Measurements from ENCODE around the gene DSCAM. TPM values are rescaled to one million over a fixed set of nuclear protein-coding genes. Genes with fewer than 3 reads are reported as not detected.

The DSCAM gene
- total RNA-seq, 1 donor from 2014 or later: 4.4 TPM

DNA sequence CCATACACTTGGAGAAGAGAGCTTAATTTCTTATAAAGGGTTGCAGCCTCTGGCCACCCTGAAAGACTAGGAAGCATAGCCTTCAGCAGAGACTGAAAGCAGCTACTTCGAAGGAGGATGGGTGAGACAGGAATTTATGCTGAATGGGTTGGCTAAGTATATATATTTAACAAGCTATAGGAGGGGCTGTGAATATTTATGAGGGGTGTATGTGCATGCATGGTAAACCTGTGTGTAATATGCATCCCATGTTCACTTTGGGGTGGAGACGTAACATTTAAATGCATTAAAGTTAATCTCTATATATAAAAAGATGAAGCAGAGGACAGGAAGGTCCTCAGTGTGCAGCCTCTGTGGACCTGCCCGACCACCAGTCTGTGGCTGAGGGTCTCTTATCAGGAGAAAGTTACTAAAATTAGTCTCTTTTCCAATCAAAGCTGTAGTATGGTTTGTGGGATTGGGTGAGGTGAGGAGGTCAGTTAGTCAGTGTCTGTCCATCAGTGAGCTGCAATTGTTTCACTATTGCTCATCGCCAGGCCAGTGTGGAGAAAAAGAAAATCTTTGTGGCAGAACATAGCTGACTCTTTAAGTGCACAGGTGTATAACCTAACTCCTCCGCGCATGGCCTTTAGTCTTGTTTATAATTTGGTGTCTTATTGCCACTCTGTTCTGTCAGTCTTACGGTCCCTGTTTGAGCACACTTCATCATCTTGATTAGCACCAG, 35.4 kb upstream of the DSCAM start:
- Mint-ChIP-seq H3K4me3 (ENCODE audit: unreplicated experiment) (no peak overlapping the region), H3K9me3 (ENCODE audit: unreplicated experiment) (no peaks in the 10 kb centered on the region), H3K4me1 (ENCODE audit: low read depth, unreplicated experiment) (no peaks in the 10 kb centered on the region), H3K27me3 (ENCODE audit: unreplicated experiment) (no peaks in the 10 kb centered on the region), H3K36me3 (ENCODE audit: unreplicated experiment) (no peaks in the 10 kb centered on the region), H3K27ac (ENCODE audit: unreplicated experiment) (no peak overlapping the region)
- DNase-seq: no peak
- TF ChIP-seq, protein P1, sequence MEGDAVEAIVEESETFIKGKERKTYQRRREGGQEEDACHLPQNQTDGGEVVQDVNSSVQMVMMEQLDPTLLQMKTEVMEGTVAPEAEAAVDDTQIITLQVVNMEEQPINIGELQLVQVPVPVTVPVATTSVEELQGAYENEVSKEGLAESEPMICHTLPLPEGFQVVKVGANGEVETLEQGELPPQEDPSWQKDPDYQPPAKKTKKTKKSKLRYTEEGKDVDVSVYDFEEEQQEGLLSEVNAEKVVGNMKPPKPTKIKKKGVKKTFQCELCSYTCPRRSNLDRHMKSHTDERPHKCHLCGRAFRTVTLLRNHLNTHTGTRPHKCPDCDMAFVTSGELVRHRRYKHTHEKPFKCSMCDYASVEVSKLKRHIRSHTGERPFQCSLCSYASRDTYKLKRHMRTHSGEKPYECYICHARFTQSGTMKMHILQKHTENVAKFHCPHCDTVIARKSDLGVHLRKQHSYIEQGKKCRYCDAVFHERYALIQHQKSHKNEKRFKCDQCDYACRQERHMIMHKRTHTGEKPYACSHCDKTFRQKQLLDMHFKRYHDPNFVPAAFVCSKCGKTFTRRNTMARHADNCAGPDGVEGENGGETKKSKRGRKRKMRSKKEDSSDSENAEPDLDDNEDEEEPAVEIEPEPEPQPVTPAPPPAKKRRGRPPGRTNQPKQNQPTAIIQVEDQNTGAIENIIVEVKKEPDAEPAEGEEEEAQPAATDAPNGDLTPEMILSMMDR (IDR thresholded peaks at IDR 0.05; ENCODE audit: partially characterized antibody, unreplicated experiment): no peak

DNA sequence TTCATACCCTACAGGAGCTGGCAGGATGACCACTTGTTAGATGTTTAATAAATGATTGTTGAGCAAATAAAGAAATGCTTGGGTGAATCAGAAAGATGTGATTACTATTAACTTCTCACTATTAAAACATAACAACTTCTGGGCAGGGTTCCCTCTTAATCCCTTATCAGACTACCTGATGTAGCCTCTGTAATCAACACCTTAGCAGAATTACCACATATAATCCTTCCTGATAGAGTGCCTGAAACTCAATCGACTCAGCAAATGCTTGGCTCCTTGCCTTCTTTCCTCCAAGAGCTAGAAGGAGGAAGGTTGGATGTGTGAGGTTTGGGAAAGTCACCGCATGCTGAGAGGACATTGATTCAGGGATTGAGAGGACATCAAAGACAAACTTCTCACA, 34.8 kb upstream of the DSCAM start:
- TF ChIP-seq, protein P1 (IDR thresholded peaks at IDR 0.05; ENCODE audit: partially characterized antibody, unreplicated experiment): no peak
- no peaks in the 10 kb centered on the region for H3K4me1 Mint-ChIP-seq (ENCODE audit: low read depth, unreplicated experiment)
- DNase-seq: no peak
- no peaks in the 10 kb centered on the region for H3K9me3 Mint-ChIP-seq (ENCODE audit: unreplicated experiment)
- no peaks in the 10 kb centered on the region for H3K27me3 Mint-ChIP-seq (ENCODE audit: unreplicated experiment)
- H3K27ac Mint-ChIP-seq (ENCODE audit: unreplicated experiment): no peak overlapping the region
- H3K36me3 Mint-ChIP-seq (ENCODE audit: unreplicated experiment): no peaks in the 10 kb centered on the region
- H3K4me3 Mint-ChIP-seq (ENCODE audit: unreplicated experiment): no peak overlapping the region

DNA sequence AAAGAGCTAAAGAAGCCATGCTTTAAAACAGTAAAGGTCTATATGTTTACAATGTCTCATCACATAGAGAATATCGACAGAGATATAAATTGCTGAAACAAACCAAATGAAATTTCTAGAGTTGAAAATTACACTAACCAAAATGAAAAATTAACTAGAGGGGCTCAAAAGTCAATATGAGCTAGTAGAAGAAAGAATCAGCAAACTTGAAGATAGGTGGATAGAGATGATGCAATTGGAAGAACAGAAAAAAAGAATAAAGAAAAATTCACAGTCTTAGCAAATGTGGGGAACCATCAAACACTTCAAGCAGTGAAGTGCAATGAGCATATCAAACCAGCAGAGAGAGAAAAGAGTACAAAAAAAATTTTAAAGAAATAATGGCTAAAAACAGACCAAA, 24.1 kb upstream of the DSCAM start:
- no peaks in the 10 kb centered on the region for H3K4me1 Mint-ChIP-seq (ENCODE audit: low read depth, unreplicated experiment)
- H3K9me3 Mint-ChIP-seq (ENCODE audit: unreplicated experiment): peaks cover 6% of the 10 kb centered on the region
- H3K27me3 Mint-ChIP-seq (ENCODE audit: unreplicated experiment): no peaks in the 10 kb centered on the region
- TF ChIP-seq, protein P1 (IDR thresholded peaks at IDR 0.05; ENCODE audit: partially characterized antibody, unreplicated experiment): no peak
- no peak overlapping the region for H3K4me3 Mint-ChIP-seq (ENCODE audit: unreplicated experiment)
- DNase-seq: no peak
- H3K27ac Mint-ChIP-seq (ENCODE audit: unreplicated experiment): no peak overlapping the region
- H3K36me3 Mint-ChIP-seq (ENCODE audit: unreplicated experiment): peaks cover 22% of the 10 kb centered on the region

DNA sequence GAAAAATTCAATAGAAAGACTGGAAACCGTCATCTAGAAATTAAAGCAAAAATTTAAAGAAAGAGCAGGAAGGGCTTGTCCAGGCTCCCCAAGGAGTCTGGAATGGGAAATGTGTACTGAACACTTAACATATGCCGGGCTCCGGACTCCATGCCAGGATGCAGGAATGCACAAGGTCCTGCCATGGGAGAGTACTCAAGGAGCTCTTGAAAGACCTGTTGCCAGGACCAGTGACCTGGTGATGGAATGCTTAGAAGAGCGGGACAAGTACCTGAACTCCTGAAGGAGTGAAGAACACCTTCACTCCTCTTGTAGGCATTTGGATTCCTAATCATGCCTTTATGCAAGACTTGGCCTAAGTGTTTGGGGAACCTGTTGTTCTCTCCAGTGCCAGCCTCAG, 16.9 kb upstream of the DSCAM start:
- H3K27me3 Mint-ChIP-seq (ENCODE audit: unreplicated experiment): peaks cover 2% of the 10 kb centered on the region
- H3K36me3 Mint-ChIP-seq (ENCODE audit: unreplicated experiment): peaks cover 9% of the 10 kb centered on the region
- no peak overlapping the region for H3K27ac Mint-ChIP-seq (ENCODE audit: unreplicated experiment)
- TF ChIP-seq, protein P1 (IDR thresholded peaks at IDR 0.05; ENCODE audit: partially characterized antibody, unreplicated experiment): no peak
- no peak for DNase-seq
- no peak overlapping the region for H3K4me3 Mint-ChIP-seq (ENCODE audit: unreplicated experiment)
- H3K4me1 Mint-ChIP-seq (ENCODE audit: low read depth, unreplicated experiment): peaks cover 14% of the 10 kb centered on the region
- peaks cover 3% of the 10 kb centered on the region for H3K9me3 Mint-ChIP-seq (ENCODE audit: unreplicated experiment)

DNA sequence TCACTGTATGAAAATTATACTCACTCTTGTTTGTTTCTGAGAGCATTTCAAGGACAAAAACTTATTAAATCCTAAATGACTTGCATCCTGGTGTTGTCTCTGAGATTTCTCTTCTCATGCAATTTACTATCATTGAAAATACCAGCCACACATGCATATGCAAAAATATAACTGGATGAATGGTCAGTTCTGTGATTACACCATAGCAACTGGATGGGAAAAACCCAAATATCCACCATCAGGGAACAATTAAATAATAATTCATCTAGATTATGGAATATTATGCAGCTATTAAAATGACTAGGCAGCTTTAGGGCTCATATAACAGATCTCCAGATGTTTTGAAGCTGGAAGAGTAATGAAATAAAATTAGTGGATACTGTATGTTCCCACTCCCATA, 11.6 kb upstream of the DSCAM start:
- H3K36me3 Mint-ChIP-seq (ENCODE audit: unreplicated experiment): peaks cover 3% of the 10 kb centered on the region
- TF ChIP-seq, protein P1 (IDR thresholded peaks at IDR 0.05; ENCODE audit: partially characterized antibody, unreplicated experiment): no peak
- H3K27ac Mint-ChIP-seq (ENCODE audit: unreplicated experiment): no peak overlapping the region
- H3K27me3 Mint-ChIP-seq (ENCODE audit: unreplicated experiment): peaks cover 8% of the 10 kb centered on the region
- no peak overlapping the region for H3K4me3 Mint-ChIP-seq (ENCODE audit: unreplicated experiment)
- peaks cover 3% of the 10 kb centered on the region for H3K9me3 Mint-ChIP-seq (ENCODE audit: unreplicated experiment)
- H3K4me1 Mint-ChIP-seq (ENCODE audit: low read depth, unreplicated experiment): peaks cover 14% of the 10 kb centered on the region
- DNase-seq: no peak
